Left lung (tissue), 10 donors: Measurements from ENCODE around the gene LDLRAD3. TPM values are rescaled to one million over a fixed set of nuclear protein-coding genes. Genes with fewer than 3 reads are reported as not detected.

ENCODE experiments used
- ATAC-seq: fragments of 200-7000 bp; cut with Tn5 transposase; one replicate; pipeline ENCODE4 v1.9.1; 2020; ENCODE audit warnings: moderate library complexity
- DNase-seq, 4 donors: peaks; one replicate each; pipeline ENCODE4 v3.0.0-alpha.2; 2013 to 2020
- H3K27ac ChIP-seq, 2 donors: fragments of 200-600 bp; sonication (generic) in 1 of 2; one replicate each; pipeline versions ENCODE4 v1.5.0 to v1.8.0; 2020 to 2021
- H3K27me3 ChIP-seq, 2 donors: fragments of 200-600 bp; sonication (generic) in 1 of 2; one replicate each; pipeline versions ENCODE4 v1.5.0 to v1.8.0; 2020 to 2021
- H3K36me3 ChIP-seq, 2 donors: fragments of 200-600 bp; sonication (generic) in 1 of 2; one replicate each; pipeline versions ENCODE4 v1.5.0 to v1.8.0; 2020 to 2021
- H3K4me1 ChIP-seq, 2 donors: fragments of 200-600 bp; one replicate each; pipeline ENCODE4 v1.8.0; 2021
- H3K4me3 ChIP-seq, 2 donors: fragments of 200-600 bp; sonication (generic) in 1 of 2; one replicate each; pipeline versions ENCODE4 v1.5.0 to v1.8.0; 2020 to 2021; ENCODE audit warnings: mild to moderate bottlenecking in 1 of 2
- H3K9me3 ChIP-seq, 2 donors: fragments of 200-600 bp; sonication (generic) in 1 of 2; one replicate each; pipeline versions ENCODE4 v1.5.0 to v1.8.0; 2020 to 2021
- CTCF ChIP-seq, 2 donors: fragments of 200-600 bp; sonication (generic) in 1 of 2; IDR thresholded peaks; one replicate each; pipeline versions ENCODE4 v1.5.0 to v1.8.0; 2021; ENCODE audit warnings: antibody characterized with exemption in 2 of 2
- intact Hi-C, 2 donors: fragments of 100-400 bp; cut with DNase I; formaldehyde crosslinking; loops; one replicate each; pipeline versions ENCODE4 v1.11.2 to v1.14.2; 2022
- polyA plus RNA-seq, 6 donors: library from polyadenylated mRNA; unstranded; fragments of 120-200 nt; gene quantifications; one replicate each; pipeline ENCODE4 v1.2.1, GENCODE V29; 2013; ENCODE audit not compliant: insufficient read length in 6 of 6
- total RNA-seq, 2 donors: library from RNA; stranded (reverse); fragmentation: NEBNext Ultra II Directional; extraction: Animal tissue kit (Norgen Biotek cat#: 25700); gene quantifications; one replicate each; pipeline ENCODE4 v1.2.1, GENCODE V29; 2021
- donor health status: DM: no; HTN: yes; CAD: no.
- donor health status: DM: no; HTN: no; CAD: no.

The LDLRAD3 gene
- total and polyA plus RNA-seq, 8 donors: 7.1 to 18.2 (median 16.8) TPM

- intact Hi-C loops: no loop called here
- no peak for TF ChIP-seq CTCF (IDR thresholded peaks at IDR 0.05)
- no peaks in the 10 kb centered on the region for H3K36me3 ChIP-seq
- DNase-seq (peak in 1 of 4 donors; percentile 22), ATAC-seq (no peak)
- no peaks in the 10 kb centered on the region for H3K27me3 ChIP-seq
- no peak overlapping the region for H3K4me3 ChIP-seq
- H3K27ac ChIP-seq: no peak overlapping the region
- peaks cover 0 to 7% of the 10 kb centered on the region in 2 donors for H3K9me3 ChIP-seq
- H3K4me1 ChIP-seq: no peaks in the 10 kb centered on the region
Observed at GRCh38 chr11:36002196-36002595, 58.3 kb downstream of the LDLRAD3 start.

DNA sequence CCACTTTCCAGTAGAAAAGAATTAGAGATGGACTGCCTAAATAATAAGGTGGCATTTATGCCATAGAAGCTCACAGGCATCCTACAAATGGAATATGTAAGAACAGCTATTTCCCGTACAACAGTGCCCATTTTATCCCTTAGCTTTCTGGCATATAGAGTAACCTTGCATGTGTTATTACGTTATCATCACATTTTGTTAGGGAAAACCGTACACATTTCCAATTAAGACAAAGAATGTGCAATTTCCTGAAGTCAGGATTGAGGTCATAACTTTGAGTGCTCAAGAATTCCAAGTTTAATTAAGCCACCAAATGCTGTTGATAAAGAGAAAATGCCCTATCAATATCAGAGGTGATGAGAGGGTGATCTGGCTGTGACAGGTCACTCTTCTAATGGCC is 58.9 kb downstream of the LDLRAD3 start:
- intact Hi-C loops: no loop called here
- DNase-seq (no peak), ATAC-seq (no peak)
- Histone ChIP-seq H3K36me3 (no peaks in the 10 kb centered on the region), H3K27me3 (no peaks in the 10 kb centered on the region), H3K4me3 (no peak overlapping the region), H3K9me3 (peaks cover 0 to 7% of the 10 kb centered on the region in 2 donors), H3K4me1 (no peaks in the 10 kb centered on the region), H3K27ac (no peak overlapping the region)
- no peak for TF ChIP-seq CTCF (IDR thresholded peaks at IDR 0.05)

DNA sequence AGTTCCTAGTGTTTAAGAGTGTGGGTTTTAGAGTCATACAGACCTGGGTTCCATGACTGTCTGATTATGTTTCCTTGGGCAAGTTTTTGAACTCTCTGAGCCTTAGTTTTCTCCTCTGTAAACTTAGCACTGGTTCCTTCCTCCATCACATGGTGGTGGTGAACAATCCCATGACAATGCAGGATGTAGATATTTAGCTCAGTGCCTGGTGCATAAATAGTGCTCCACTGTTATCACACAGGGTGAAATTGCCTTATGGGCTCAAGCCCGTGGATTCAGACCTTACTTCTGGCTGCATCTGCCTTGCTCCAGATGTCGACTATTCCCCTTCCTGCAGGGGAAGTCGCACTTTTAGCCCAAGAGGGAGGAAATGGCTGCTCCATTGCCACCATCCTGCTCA is 62.7 kb downstream of the LDLRAD3 start:
- no peak for TF ChIP-seq CTCF (IDR thresholded peaks at IDR 0.05)
- Histone ChIP-seq H3K27ac (no peak overlapping the region), H3K4me3 (no peak overlapping the region), H3K4me1 (no peaks in the 10 kb centered on the region), H3K9me3 (peaks cover 0 to 7% of the 10 kb centered on the region in 2 donors), H3K27me3 (no peaks in the 10 kb centered on the region), H3K36me3 (no peaks in the 10 kb centered on the region)
- no peak for ATAC-seq
- intact Hi-C loops: no loop called here
- DNase-seq: no peak

DNA sequence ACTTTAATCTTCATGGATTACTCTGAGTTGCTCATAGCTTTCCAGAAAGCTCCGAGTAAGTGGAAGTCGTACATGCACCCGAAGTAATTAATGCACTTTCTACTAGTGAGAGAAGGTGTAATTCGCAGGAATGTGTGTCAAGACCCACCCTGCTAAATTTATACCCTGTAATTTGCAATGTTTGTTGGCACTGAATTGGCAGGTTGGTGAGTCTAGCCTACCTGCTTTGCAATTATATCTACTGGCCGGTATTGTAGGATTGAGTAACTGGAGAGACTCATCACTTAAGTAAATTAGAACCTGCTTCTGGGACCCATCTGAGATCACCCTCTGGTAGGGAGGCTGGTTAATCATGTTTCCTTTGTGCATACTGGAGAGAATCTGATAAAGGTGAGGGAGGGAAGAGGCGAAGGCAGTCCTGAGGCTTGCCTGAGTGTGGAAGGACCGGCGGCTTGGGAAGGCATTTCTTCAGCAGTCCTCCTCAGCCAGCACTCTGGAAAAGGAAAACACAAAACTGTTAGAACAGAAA is 63.3 kb downstream of the LDLRAD3 start:
- H3K36me3 ChIP-seq: no peaks in the 10 kb centered on the region
- H3K4me3 ChIP-seq: no peak overlapping the region
- ATAC-seq (no peak), DNase-seq (no peak)
- intact Hi-C loops: no loop called here
- peaks cover 0 to 7% of the 10 kb centered on the region in 2 donors for H3K9me3 ChIP-seq
- no peaks in the 10 kb centered on the region for H3K4me1 ChIP-seq
- no peak for TF ChIP-seq CTCF (IDR thresholded peaks at IDR 0.05)
- H3K27ac ChIP-seq: no peak overlapping the region
- H3K27me3 ChIP-seq: no peaks in the 10 kb centered on the region

DNA sequence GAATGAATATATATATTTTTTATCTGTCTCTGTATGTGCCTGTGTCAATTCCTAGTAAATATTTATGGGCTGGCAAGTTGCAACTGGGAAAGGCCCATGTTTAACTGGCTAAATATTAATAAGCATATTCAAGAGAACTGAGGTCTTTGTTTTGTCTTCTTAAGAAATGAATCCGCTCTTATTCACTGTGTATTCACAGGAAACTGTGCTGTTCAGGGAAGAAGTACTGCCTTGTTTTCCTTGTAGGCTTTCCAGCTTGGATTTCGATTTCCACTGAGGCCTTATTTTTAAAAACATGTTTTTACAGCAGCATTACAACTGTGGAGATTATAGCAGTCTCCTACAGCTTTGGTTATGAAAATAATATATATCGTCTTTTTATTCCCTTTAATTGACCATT is 64.7 kb downstream of the LDLRAD3 start:
- TF ChIP-seq CTCF (IDR thresholded peaks at IDR 0.05): no peak
- H3K4me1 ChIP-seq: no peaks in the 10 kb centered on the region
- peaks cover 0 to 7% of the 10 kb centered on the region in 2 donors for H3K9me3 ChIP-seq
- intact Hi-C loops: no loop called here
- H3K4me3 ChIP-seq: no peak overlapping the region
- no peaks in the 10 kb centered on the region for H3K27me3 ChIP-seq
- ATAC-seq (no peak), DNase-seq (no peak)
- no peak overlapping the region for H3K27ac ChIP-seq
- no peaks in the 10 kb centered on the region for H3K36me3 ChIP-seq
